Hepatocyte (in vitro differentiated cells): ENCODE measurements around the gene NPC1. TPM values are rescaled to one million over a fixed set of nuclear protein-coding genes. Genes with fewer than 3 reads are reported as not detected.
"Not testable (repeated sequence)": the region's sequence is repeated elsewhere in the genome, so short reads cannot be mapped to it uniquely, and the experiment has no call there.

ENCODE experiments used
- DNase-seq: peaks from one replicate; pipeline ENCODE4 v3.0.0-alpha.2; 2016; ENCODE audit warnings: low spot score
- H2AFZ ChIP-seq: fragments of 200-600 bp; sonication (generic); 2 replicates; pipeline ENCODE4 v1.6.0; 2016; ENCODE audit warnings: antibody characterized with exemption, mild to moderate bottlenecking
- H3K27ac ChIP-seq: fragments of 200-600 bp; sonication (generic); 2 replicates; pipeline ENCODE4 v1.5.1; 2016; ENCODE audit warnings: mild to moderate bottlenecking
- H3K27me3 ChIP-seq: fragments of 200-600 bp; sonication (generic); 2 replicates; pipeline ENCODE4 v1.6.1; 2016
- H3K36me3 ChIP-seq: fragments of 200-600 bp; sonication (generic); replicated peaks from 2 replicates; pipeline ENCODE4 v1.5.1; 2016; ENCODE audit warnings: low read depth; ENCODE audit not compliant: insufficient read depth
- H3K4me1 ChIP-seq: fragments of 200-600 bp; sonication (generic); 2 replicates; pipeline ENCODE4 v1.5.1; 2016; ENCODE audit warnings: mild to moderate bottlenecking, moderate library complexity; ENCODE audit not compliant: insufficient read depth
- H3K4me2 ChIP-seq: fragments of 200-600 bp; sonication (generic); 2 replicates; pipeline ENCODE4 v1.6.0; 2016
- H3K4me3 ChIP-seq: fragments of 200-600 bp; sonication (generic); 2 replicates; pipeline ENCODE4 v1.5.1; 2016; ENCODE audit warnings: mild to moderate bottlenecking
- H3K79me2 ChIP-seq: fragments of 200-600 bp; sonication (generic); 2 replicates; pipeline ENCODE4 v1.6.0; 2017; ENCODE audit warnings: mild to moderate bottlenecking
- H3K9me2 ChIP-seq: fragments of 200-600 bp; sonication (generic); replicated peaks from 2 replicates; pipeline ENCODE4 v1.6.0; 2017; ENCODE audit warnings: mild to moderate bottlenecking; ENCODE audit not compliant: insufficient read depth
- H3K9me3 ChIP-seq: fragments of 200-600 bp; sonication (generic); 2 replicates; pipeline ENCODE4 v1.5.1; 2016; ENCODE audit warnings: low read depth, mild to moderate bottlenecking
- H4K20me1 ChIP-seq: fragments of 200-600 bp; sonication (generic); 2 replicates; pipeline ENCODE4 v1.6.0; 2016; ENCODE audit warnings: mild to moderate bottlenecking; ENCODE audit not compliant: insufficient read depth, poor library complexity, severe bottlenecking
- CTCF ChIP-seq: fragments of 200-600 bp; sonication (generic); IDR thresholded peaks from 2 replicates; pipeline ENCODE4 v1.5.1; 2016; ENCODE audit warnings: antibody characterized with exemption, mild to moderate bottlenecking; ENCODE audit not compliant: poor library complexity
- EZH2 ChIP-seq: fragments of 200-600 bp; sonication (generic); IDR thresholded peaks from 2 replicates; pipeline ENCODE4 v1.6.1; 2016; ENCODE audit warnings: antibody characterized with exemption, mild to moderate bottlenecking, borderline replicate concordance
- EZH2phosphoT487 ChIP-seq: fragments of 200-600 bp; sonication (generic); IDR thresholded peaks from one replicate; pipeline ENCODE4 v1.6.1; 2018; ENCODE audit warnings: antibody characterized with exemption, mild to moderate bottlenecking, low read depth, moderate library complexity; ENCODE audit not compliant: unreplicated experiment, severe bottlenecking
- WGBS: methylation state at CpG from one replicate; pipeline ENCODE4 v1.1.6; 2016; ENCODE audit warnings: low lambda C conversion rate; ENCODE audit errors: missing lambda C conversion rate; 5-methylcytosine and 5-hydroxymethylcytosine counted together
- polyA plus RNA-seq: library from polyadenylated mRNA; unstranded; fragments of >200 nt; fragmentation: Nextera tagmentation; extraction: Ambion mirVana; gene quantifications from 2 replicates; pipeline ENCODE4 v1.2.1, GENCODE V29; 2016
- total RNA-seq: library from RNA; depleted of rRNA; stranded (reverse); fragments of >200 nt; gene quantifications from 2 replicates; pipeline ENCODE4 v1.2.3, GENCODE V29; 2014

The NPC1 gene
- total and polyA plus RNA-seq, 2 experiments from 2014 or later, result 54.0 to 77.2 TPM

GRCh38 chr18:23494992-23495391, 91.3 kb downstream of the NPC1 start:
- H3K9me2 ChIP-seq, result no peaks in the 10 kb centered on the region
- no peak overlapping the region for H3K4me3 ChIP-seq
- H3K79me2 ChIP-seq, result no peaks in the 10 kb centered on the region
- H3K36me3 ChIP-seq, result no peaks in the 10 kb centered on the region
- no peak overlapping the region for H3K4me2 ChIP-seq
- no peaks in the 10 kb centered on the region for H3K4me1 ChIP-seq
- no peak for DNase-seq
- no peak overlapping the region for H2AFZ ChIP-seq
- no peaks in the 10 kb centered on the region for H3K27me3 ChIP-seq
- H4K20me1 ChIP-seq, result no peaks in the 10 kb centered on the region
- TF ChIP-seq CTCF (no peak), EZH2 (no peak), EZH2phosphoT487 (no peak)
- H3K9me3 ChIP-seq, result no peaks in the 10 kb centered on the region
- WGBS, result 83% methylated on average over 1 of the region's 1 CpG
- no peak overlapping the region for H3K27ac ChIP-seq

- Histone ChIP-seq H2AFZ (no peak overlapping the region), H3K27ac (no peak overlapping the region), H3K9me2 (no peaks in the 10 kb centered on the region), H3K4me1 (no peaks in the 10 kb centered on the region), H3K4me2 (no peak overlapping the region), H3K27me3 (no peaks in the 10 kb centered on the region), H3K79me2 (no peaks in the 10 kb centered on the region), H3K9me3 (no peaks in the 10 kb centered on the region), H3K36me3 (no peaks in the 10 kb centered on the region), H4K20me1 (no peaks in the 10 kb centered on the region), H3K4me3 (no peak overlapping the region)
- WGBS, result 82% methylated on average over 1 of the region's 1 CpG
- no peak for TF ChIP-seq EZH2
- no peak for TF ChIP-seq EZH2phosphoT487
- no peak for TF ChIP-seq CTCF
- no peak for DNase-seq
These were observed 92.7 kb downstream of the NPC1 start for GRCh38 chr18:23493654-23494053.

- H3K27me3 ChIP-seq, H3K27ac ChIP-seq, H3K4me3 ChIP-seq, DNase-seq, H3K4me1 ChIP-seq, H4K20me1 ChIP-seq, H3K4me2 ChIP-seq, H3K9me3 ChIP-seq, H3K36me3 ChIP-seq, H2AFZ ChIP-seq, H3K79me2 ChIP-seq, H3K9me2 ChIP-seq: not testable (repeated sequence)
- WGBS, result 95% methylated on average over 5 of the region's 5 CpGs
These were observed 96.7 kb downstream of the NPC1 start for GRCh38 chr18:23489586-23489985.

GRCh38 chr18:23487738-23488570, 98.4 kb downstream of the NPC1 start:
- Histone ChIP-seq H3K79me2 (no peaks in the 10 kb centered on the region), H2AFZ (peak overlapping the region; percentile 4), H3K36me3 (no peaks in the 10 kb centered on the region), H3K27ac (peak overlapping the region; percentile 35), H3K4me1 (no peaks in the 10 kb centered on the region), H3K27me3 (no peaks in the 10 kb centered on the region), H4K20me1 (no peaks in the 10 kb centered on the region), H3K4me3 (no peak overlapping the region), H3K4me2 (peak overlapping the region; percentile 51), H3K9me3 (no peaks in the 10 kb centered on the region), H3K9me2 (no peaks in the 10 kb centered on the region)
- DNase-seq, result peak; percentile 32
- 54% methylated on average over 14 of the region's 14 CpGs for WGBS
- no peak for TF ChIP-seq EZH2phosphoT487
- TF ChIP-seq CTCF, result no peak
- TF ChIP-seq EZH2, result no peak
